Mucosa of stomach (tissue), 1 donor: Measurements from ENCODE around the gene MAP2K5.

Source experiments
- H3K27me3 ChIP-seq: one replicate; pipeline ENCODE4 v1.7.0; 2013; ENCODE audit warnings: mild to moderate bottlenecking, low read length; ENCODE audit not compliant: control insufficient read depth, insufficient read depth
- H3K36me3 ChIP-seq: one replicate; pipeline ENCODE4 v1.7.0; 2013; ENCODE audit warnings: low read length; ENCODE audit not compliant: control insufficient read depth, insufficient read depth
- H3K4me1 ChIP-seq: one replicate; pipeline ENCODE4 v1.7.0; 2013; ENCODE audit warnings: mild to moderate bottlenecking, low read length; ENCODE audit not compliant: control insufficient read depth, insufficient read depth
- H3K4me3 ChIP-seq: one replicate; pipeline ENCODE4 v1.7.0; 2013; ENCODE audit warnings: low read length
- H3K9ac ChIP-seq: one replicate; pipeline ENCODE4 v1.7.0; 2013; ENCODE audit warnings: mild to moderate bottlenecking, low read length, moderate library complexity
- H3K9me3 ChIP-seq: one replicate; pipeline ENCODE4 v1.7.0; 2013; ENCODE audit warnings: mild to moderate bottlenecking, low read length, moderate library complexity; ENCODE audit not compliant: control insufficient read depth
- donor health status: Pancreatic carcinoma.

The MAP2K5 gene

GRCh38 chr15:67790610-67791319 lies 248.3 kb downstream of the MAP2K5 start:
- Histone ChIP-seq H3K4me3 (no peak overlapping the region), H3K27me3 (no peaks in the 10 kb centered on the region), H3K9ac (no peak overlapping the region), H3K9me3 (no peaks in the 10 kb centered on the region), H3K36me3 (no peaks in the 10 kb centered on the region), H3K4me1 (no peaks in the 10 kb centered on the region)

DNA sequence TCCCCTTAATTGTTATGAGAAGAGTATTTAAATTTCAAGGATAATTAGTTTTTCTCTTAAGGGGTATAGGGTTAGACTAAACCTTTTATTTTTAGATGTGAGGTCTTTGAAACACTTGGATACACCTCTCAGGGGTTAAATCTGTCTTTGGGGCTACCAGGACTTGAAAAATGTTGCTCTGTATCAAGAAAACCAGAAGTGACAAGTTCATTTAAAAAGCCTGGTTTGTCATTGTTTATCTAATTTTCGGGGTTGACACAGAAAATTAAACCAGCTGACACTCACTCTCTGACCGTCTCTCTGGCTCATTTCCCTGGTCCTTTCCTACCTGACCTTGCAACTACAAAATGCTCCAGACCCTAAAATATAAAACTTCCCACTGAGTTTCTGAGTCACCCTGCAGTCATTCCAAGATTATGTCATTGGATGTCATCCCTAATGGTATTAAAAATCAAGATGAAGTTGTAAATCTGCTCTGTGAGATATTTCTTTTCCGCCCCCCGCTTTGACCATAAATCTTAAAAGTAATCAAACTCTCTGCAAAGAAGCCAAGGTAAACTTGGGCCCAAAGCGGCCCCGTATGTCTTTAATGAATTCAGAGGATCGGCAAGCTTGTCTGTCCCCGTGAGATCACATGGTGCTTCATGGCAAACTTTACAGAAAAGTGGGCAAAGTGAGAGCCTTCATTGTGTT lies 249.9 kb downstream of the MAP2K5 start:
- H3K4me3 ChIP-seq = no peak overlapping the region
- no peaks in the 10 kb centered on the region for H3K36me3 ChIP-seq
- H3K9me3 ChIP-seq = no peaks in the 10 kb centered on the region
- H3K9ac ChIP-seq = no peak overlapping the region
- no peaks in the 10 kb centered on the region for H3K27me3 ChIP-seq
- H3K4me1 ChIP-seq = no peaks in the 10 kb centered on the region

- no peaks in the 10 kb centered on the region for H3K9me3 ChIP-seq
- no peaks in the 10 kb centered on the region for H3K36me3 ChIP-seq
- H3K4me1 ChIP-seq = no peaks in the 10 kb centered on the region
- H3K9ac ChIP-seq = no peak overlapping the region
- H3K4me3 ChIP-seq = no peak overlapping the region
- no peaks in the 10 kb centered on the region for H3K27me3 ChIP-seq
Observed at GRCh38 chr15:67794832-67795574, 252.5 kb downstream of the MAP2K5 start.

GRCh38 chr15:67796196-67797127 lies 254.0 kb downstream of the MAP2K5 start:
- no peaks in the 10 kb centered on the region for H3K9me3 ChIP-seq
- no peak overlapping the region for H3K4me3 ChIP-seq
- H3K4me1 ChIP-seq = no peaks in the 10 kb centered on the region
- H3K9ac ChIP-seq = no peak overlapping the region
- H3K27me3 ChIP-seq = no peaks in the 10 kb centered on the region
- H3K36me3 ChIP-seq = no peaks in the 10 kb centered on the region

- Histone ChIP-seq H3K4me3 (no peak overlapping the region), H3K36me3 (no peaks in the 10 kb centered on the region), H3K9me3 (no peaks in the 10 kb centered on the region), H3K9ac (no peak overlapping the region), H3K27me3 (no peaks in the 10 kb centered on the region), H3K4me1 (no peaks in the 10 kb centered on the region)
Observed at GRCh38 chr15:67799801-67800205, 257.3 kb downstream of the MAP2K5 start.

DNA sequence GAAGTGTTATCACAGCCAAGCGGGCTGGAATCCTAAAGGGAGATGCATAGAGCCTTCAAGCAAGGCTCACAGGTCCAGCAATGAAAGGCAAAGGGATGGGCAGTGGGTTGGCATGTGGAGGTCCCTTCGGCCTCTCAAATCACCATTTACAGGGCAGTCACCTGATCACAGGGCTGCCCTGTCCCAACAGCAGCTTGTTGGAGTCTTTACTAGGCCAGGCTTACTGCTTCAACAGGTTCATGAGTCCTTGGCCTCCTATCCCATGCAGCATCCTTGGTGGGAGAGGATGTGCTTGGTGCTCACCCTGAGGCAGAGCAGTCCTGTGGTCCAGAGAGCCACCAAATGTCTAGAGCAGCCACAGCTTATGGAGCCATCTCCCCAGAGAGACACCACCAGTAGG lies 258.6 kb downstream of the MAP2K5 start:
- no peaks in the 10 kb centered on the region for H3K9me3 ChIP-seq
- no peaks in the 10 kb centered on the region for H3K36me3 ChIP-seq
- no peaks in the 10 kb centered on the region for H3K4me1 ChIP-seq

DNA sequence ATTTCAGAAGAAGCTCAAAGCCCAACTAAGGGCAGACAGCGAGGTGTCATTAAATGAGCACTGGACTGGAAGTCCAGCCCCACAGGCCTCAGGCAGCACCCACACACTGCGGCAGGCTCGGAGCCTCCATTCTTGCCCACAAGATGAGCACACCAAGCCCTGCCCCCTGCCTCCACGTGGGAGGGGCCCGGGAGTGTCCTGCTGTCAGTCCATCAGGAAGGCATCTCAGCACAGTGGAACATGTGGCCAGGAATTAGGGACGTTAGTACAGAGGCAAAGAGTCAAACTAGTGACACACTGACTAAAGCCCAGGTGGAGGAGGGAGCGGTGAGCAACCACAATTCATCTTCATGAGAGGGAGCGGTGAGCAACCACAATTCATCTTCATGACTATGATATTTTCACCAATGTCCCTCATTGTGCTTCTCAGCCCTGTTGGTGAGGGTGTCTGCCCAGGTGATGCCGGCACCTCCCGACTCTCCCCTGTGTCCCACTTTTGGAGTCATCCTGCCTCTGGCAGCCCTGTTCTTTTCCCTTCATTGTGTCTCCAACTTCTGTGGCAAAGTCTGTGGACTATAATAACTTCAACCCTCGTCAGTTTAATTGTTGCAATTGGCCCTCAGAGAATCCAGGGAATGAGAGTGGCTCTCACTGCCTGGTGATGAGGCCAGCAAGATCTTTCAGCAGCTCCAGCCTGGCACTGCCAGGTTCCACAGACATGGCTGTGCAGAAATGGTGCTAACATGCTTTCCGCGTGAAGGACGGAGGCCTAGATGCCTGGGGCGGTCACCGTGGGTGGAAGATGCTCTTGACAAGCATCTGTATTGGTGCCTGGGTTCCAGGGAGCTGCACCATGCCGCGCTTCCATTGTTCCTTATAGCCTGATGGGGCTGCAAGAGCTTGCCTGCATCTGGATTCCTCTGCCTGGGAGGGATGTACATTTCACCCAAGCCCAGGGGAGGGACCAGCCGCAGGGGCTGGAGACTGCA lies 259.7 kb downstream of the MAP2K5 start:
- Histone ChIP-seq H3K36me3 (no peaks in the 10 kb centered on the region), H3K4me1 (no peaks in the 10 kb centered on the region), H3K4me3 (no peak overlapping the region), H3K9me3 (no peaks in the 10 kb centered on the region), H3K9ac (no peak overlapping the region), H3K27me3 (no peaks in the 10 kb centered on the region)

More for the DNA sequence above, 258.6 kb downstream of the MAP2K5 start:
- Histone ChIP-seq H3K27me3 (no peaks in the 10 kb centered on the region), H3K9ac (no peak overlapping the region), H3K4me3 (no peak overlapping the region)

DNA sequence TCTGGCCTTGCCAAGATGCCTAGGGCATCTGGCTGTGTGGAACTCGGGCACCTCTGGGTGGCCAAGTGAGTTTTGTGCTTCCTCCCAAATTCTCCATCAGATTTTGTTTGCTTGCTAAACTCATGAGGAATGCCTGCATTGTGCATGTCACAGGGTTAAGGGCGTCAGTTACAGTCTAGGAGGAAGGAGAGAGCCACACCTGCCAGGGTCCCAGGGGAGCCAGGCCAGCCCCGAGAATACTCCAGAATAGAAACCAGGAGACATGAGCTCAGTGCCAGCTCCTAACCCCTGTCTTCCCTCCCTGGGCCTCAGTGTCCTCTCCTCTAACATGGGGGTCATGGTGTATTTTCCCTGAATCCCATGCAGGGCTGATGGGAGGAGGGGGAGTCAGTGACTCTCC lies 260.8 kb downstream of the MAP2K5 start:
- Histone ChIP-seq H3K4me3 (no peak overlapping the region), H3K4me1 (no peaks in the 10 kb centered on the region), H3K9me3 (no peaks in the 10 kb centered on the region), H3K36me3 (no peaks in the 10 kb centered on the region), H3K9ac (no peak overlapping the region), H3K27me3 (no peaks in the 10 kb centered on the region)

DNA sequence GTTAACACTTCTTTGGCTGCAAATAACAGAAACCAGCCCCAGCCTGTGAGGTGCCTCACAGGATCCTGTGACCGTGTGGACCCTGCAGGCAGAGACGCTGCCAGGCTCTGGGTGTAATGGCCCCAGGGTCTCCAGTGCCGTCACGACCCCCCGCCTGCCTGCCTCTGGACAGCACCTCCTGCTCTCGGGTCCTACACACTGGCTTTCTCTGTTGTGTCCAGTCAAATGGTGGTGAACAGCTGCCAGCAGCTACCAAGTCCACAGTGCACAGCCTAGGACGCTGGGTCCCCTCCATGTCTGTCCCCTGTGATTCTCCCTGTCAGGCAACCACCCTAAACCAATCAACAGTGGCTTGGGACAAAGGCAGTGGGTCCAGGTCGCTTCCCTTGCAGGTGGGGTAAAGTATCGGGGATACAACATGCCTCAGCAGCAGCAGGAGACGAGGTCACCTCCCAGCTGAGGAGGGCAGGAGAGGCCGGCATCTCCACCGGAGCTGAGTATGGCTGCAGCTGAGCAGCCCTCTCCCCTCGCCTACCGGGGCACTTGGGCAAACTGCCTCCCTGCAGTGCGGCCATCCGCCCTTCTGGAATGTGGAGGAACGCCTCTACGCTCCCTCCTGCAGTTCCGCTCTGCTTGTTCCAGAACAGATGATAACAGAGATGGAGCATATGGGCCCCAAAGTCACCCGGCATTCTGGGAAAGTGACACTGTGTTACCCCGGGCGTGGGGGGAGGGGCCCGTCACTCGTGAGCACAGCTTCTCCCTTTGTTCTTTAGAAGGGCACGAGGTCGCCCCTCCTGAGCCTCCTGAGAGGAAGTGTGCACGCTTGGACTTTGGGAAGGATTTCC lies 261.7 kb downstream of the MAP2K5 start:
- Histone ChIP-seq H3K27me3 (no peaks in the 10 kb centered on the region), H3K36me3 (no peaks in the 10 kb centered on the region), H3K4me1 (no peaks in the 10 kb centered on the region), H3K4me3 (no peak overlapping the region), H3K9ac (no peak overlapping the region), H3K9me3 (no peaks in the 10 kb centered on the region)

DNA sequence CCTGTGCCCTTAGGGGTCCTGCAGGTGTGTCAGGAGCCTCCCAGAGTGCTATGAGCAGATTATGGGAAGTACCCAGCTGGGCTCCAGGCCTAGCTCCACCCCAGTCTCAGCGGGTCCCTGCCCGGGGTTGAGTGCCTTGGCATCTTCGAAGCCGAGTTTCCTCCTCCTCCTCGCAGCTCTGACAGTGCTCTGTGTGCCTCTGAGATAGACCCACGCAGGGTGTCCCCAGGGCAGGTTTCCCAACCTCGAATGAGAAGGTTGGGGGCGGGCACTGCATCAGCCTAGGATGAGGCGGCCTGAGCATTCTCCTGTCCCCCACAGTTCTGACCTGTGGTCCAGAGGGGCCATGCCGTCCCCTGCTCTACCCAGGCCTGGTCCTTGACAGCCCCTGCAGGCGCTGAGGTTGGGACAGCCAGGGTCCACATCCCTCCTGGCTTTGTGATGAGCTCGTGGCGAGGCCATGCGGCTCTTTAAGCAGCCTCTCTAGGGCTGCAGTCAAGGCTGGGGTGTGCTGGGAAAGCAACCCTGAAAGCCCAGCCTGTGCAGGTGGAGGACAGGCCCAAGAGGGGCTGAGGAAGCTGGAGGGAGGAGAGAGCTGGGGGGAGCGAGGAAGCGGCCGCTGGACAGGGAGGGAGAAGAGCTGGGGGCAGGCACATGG lies 262.6 kb downstream of the MAP2K5 start:
- Histone ChIP-seq H3K9me3 (no peaks in the 10 kb centered on the region), H3K4me1 (no peaks in the 10 kb centered on the region), H3K9ac (no peak overlapping the region), H3K36me3 (no peaks in the 10 kb centered on the region), H3K4me3 (no peak overlapping the region), H3K27me3 (no peaks in the 10 kb centered on the region)
